Measurements from ENCODE around the gene PNMA6E.

DNA sequence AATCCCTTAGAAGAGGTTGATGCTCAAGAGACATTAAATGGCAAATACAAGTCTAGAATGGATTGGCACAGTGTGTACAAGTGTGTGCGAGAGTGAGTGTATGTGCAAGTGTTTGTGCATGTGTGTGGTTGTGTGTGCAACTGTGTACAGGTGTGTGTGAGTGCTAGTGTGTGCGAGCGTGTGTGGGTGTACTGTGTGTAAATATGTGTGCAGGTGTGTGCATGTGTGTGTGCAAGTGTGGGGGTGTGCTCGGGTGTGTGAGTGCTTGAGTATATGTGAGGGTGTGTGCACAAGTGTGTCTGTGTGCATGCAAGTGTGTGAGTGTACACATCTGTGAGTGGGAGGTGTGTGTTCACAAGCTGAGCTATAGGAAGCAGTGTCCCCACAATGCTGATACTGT, 38.8 kb upstream of the PNMA6E start:
- TF ChIP-seq CTCF (IDR thresholded peaks at IDR 0.05) (no peak), ESRRA (IDR thresholded peaks at IDR 0.05; ENCODE audit: borderline replicate concordance, low read length) (no peak), EP300 (IDR thresholded peaks at IDR 0.05) (no peak), CEBPB (IDR thresholded peaks at IDR 0.05) (no peak), POLR2A (IDR thresholded peaks at IDR 0.05; ENCODE audit: low read length) (no peak), RAD21 (conservative IDR thresholded peaks at IDR 0.05 in 1 of 2, IDR thresholded peaks at IDR 0.05 in 1 of 2) (no peak), BCL3 (IDR thresholded peaks at IDR 0.05) (no peak), USF2 (IDR thresholded peaks at IDR 0.05) (no peak), NFE2L2 (conservative IDR thresholded peaks at IDR 0.05; ENCODE audit: low read length) (no peak), MYC (IDR thresholded peaks at IDR 0.05; ENCODE audit: borderline replicate concordance, low read length) (no peak), REST (IDR thresholded peaks at IDR 0.05) (no peak)
